Effector CD4-positive, alpha-beta T cell (primary cell): ENCODE results near the gene MED10.

Source experiments
- DNase-seq: peaks from one replicate; pipeline ENCODE4 v3.0.0-alpha.2; 2020

The MED10 gene

DNA sequence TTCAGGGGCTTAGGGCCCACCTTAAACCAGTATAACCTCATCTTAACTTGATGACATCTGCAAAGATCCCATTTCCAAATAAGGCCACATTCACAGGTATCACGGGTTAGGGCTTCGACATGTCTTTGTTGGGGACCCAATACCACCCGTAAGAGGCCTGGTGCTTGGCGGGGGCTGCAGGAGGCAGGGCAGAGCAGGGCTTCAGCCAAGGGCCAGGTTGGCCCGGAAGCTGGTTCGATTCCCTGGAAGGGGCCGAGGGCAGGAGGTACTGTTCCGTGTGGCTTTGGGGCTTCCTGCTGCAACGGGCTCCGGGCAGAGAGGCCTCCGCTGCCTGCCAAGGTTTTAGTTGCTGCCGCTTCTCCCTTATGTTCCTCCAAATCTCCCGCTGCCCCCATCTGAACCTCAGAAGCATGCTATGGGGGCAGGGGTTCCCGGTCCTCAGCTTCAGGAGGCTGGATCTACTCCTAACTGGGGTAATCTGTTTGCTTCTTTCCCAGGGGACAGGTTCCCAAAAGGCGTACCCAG, 29.8 kb downstream of the MED10 start:
- no peak for DNase-seq

DNA sequence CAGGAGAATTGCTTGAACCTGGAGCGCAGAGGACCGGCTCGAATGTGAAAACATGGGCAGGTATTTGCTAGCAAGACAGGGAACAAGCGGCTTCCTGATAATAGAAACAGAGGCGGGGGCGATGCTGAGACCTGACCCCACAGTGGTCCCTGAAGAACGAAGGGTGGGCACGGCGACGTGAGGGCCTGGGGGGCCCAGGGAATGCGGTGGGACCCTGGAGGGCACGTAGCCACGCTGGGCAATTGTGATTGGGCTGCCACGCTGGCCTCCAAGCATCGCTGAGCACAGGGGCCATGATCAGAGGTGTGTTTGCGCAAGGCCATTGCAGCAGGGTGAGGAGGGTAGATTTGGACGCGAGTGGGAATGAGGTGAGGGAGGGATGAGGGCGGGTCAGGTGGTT, 30.7 kb downstream of the MED10 start:
- no peak for DNase-seq

DNA sequence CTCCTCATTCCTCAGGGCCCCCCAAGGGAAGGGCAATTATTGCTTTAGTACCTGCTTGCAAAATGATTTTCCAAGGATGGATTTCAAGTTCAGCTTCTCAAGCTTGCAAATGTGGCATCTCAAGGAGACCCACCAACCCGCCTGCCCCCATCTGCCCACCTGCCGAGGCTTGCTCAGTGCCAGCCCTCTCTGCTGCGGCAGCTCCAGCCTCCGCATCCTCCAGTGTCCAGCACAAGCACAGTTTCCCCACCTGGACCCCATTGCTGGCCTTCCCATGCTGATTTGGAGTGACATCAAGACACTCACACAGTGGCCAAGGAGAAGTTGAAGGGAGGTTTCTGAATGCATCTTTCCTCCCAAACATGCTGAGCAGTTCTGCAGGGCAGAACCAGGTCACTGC, 31.2 kb downstream of the MED10 start:
- DNase-seq = no peak

DNA sequence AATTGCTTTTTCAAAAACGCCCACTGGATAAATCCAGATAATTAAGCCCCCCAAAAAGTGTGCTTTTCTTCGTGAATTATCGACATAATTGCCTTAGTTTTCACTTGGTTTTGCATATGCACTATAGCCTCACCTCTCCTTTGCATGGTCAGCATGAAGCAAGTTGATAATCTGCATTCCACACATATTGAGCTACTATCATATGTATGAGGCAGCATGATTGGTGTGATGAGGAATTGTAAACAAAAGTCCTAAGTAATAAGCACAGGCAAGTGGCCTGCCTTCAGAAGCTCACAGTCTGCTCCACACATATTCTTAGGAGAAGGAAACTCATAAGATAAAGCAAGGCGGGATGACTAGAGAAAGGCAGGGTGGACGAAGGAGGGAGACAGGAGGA, 33.8 kb downstream of the MED10 start:
- DNase-seq = no peak

DNA sequence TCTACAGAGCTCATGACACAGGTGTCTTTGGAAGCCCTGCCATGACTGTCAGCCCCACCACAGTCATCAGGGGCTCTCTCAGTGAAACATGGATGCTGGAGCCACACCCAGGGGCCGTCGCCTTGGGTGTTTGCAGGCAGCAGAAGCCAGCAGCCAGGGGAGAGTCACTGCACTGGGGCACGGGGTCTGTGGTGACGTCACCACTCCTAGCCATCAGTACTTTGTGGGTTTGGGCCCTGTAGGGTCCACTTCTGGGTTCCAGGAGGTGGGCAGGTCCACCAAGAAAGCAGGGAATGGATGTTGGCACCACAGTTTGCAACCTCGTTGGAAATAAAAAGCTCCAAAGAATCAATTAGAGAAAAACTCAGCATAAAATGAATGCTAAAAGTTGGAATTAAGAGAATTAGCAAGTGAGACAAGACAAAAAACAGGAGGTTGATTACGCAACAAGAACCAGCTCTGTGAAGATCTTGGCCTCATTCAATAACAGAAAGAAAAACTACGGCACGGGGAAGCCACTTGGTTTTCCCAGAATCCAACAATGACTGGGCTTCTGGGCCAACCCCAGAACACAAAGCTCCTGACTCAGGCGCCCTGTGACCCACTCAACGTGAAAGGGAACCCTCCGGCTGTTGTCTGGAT, 34.3 kb downstream of the MED10 start:
- no peak for DNase-seq

DNA sequence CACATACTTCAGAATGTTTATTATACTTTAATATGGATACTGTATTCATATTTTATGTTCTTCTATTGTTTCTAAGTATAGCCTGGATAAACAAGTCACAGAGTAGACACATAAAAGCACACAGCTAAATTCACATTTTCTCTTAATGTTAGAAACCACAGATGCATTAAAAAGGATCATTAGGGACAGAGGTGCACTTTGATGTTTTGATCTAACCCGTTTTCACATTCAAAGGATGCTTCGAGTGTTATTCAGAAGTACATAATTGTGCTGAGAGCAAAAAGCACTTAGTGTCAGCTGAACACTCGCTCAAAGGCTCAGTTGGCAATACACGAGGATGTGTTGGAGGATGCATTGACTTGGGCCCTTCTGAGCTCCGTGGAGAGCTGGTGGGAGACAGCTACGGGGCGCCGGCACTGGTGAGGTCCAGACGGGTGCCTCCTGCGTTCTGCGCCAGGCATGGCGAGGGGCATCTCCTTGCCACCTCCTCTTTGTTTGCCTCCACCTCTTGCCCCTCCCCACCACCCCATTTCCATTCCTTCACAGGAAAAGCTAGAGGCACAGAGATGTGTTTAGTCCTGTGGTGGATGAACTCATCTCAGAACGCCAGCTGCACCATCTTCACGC, 35.5 kb downstream of the MED10 start:
- DNase-seq = no peak

DNA sequence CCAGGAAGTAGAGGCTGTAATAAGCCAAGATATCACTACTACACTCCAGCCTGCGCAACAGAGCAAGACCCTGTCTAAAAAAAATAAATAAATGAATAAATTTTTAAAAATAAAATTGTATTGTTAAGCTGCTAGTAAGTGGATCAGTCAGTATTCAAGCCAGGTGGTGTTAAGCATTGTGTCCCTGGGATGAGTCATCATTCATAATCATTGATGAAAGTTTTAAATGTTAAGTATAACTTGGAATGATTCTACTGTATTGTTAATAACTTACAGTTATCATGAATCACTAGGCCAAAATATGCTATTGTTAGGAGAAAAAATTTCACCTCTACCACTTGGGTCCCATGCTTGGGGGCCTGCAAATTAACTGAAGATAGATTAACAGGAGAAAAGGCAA, 38.2 kb downstream of the MED10 start:
- DNase-seq = no peak

DNA sequence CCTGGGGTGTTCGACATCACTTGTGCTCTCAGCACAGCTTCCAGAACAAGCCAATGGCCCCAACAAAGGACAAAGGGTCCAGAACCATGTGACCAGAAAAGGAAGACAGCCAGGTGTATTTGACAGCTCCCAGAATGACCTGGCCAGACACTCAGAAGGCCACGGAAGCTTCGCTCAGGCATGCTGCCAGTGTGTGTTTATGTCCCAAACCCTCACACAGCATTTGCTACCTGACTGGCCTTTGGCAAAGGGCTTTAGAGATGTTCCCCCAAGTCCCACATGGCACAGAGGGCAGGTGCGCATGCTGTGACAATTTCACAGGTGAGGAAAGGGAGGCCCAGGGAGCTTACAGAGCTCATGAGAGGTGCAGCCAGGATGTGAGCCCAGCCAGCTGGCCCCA, 39.5 kb downstream of the MED10 start:
- DNase-seq = no peak

DNA sequence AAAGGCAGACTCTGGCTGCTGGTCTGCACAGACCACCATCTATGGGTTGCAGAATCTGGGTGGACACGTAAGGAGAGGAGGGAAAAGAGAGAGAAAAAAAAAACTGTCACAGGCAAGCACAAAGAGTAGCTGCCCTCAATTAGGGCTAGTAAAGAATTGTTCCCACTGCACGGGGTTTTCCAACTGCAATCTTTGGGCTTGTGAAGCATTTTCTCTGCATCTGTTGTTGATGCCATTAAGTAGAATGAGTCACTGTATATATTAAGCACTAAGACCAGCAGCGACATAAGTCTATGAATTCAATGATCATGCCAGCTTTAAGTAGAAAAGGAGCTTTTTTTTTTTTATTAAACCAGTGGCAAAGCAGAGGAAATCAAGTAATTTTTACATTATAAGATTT, 40.2 kb downstream of the MED10 start:
- DNase-seq = no peak

DNA sequence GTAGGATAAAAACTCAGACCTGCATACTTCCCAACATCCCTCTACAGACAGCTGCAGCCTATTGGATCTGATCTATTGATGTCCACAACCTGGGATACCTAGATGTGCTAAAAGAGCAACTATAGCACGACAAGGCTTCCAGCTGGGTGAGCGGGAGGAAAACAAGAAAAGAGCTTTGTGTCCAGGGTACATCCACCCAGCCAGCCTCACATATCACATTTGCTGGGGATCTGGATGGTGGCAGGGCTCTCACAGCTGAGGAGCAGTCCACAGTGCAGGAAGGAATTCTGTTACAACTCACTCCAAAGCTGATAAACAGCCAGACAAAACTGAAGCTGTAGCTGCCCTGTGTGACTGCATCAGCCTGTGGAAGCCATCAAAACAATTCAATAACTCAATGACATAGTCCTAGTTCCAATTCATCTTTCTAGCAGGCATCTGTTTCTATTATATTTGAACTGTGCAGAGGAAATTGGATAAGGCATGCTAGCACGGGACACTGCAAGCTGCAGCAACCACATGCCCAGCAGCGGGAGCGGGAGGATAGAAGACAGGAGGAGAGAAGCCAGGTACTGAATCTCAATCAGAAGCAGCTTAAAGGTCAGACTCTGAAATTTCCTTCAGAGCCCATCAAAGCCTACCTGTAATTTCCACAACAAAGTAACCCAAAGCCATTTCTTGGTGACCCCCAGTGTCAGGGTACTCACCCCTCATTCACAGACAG, 45.0 kb downstream of the MED10 start:
- DNase-seq = no peak

DNA sequence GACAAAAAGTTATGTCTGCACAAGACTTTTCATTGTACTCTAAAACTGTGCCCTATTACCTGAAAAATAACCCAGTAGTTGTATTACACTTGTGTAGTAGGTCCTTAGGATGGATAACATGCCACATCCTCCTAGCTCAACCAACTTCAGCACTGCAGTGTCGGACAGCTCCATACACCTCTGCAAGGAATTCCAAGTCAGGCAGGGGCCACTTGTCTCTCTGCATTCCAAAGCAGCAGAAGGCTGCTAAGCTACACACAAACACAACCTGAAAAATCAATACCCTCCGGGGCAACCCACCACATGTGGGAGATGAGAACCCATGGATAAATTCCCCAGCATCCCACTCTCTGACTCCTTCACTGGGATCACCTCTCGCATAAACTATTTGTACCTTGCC, 50.2 kb downstream of the MED10 start:
- no peak for DNase-seq

DNA sequence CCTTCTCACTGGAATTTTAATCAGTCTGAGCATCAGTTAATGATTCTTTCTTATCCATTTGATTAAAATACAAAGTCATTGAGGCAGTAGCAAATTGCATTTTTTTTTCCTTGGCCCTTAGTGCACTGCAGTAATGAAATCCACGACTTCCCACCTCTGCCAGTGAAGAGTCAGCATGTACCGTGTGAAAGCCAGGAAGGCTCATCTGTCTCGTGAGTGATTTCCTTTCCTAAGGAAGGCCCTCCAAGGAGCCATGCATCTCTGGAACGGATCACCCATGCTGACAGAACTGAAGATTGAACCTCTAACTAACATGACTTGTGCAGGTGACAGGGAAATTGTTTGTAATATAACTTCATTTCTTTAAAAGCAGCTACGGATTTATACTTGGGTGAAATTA, 51.6 kb downstream of the MED10 start:
- no peak for DNase-seq

DNA sequence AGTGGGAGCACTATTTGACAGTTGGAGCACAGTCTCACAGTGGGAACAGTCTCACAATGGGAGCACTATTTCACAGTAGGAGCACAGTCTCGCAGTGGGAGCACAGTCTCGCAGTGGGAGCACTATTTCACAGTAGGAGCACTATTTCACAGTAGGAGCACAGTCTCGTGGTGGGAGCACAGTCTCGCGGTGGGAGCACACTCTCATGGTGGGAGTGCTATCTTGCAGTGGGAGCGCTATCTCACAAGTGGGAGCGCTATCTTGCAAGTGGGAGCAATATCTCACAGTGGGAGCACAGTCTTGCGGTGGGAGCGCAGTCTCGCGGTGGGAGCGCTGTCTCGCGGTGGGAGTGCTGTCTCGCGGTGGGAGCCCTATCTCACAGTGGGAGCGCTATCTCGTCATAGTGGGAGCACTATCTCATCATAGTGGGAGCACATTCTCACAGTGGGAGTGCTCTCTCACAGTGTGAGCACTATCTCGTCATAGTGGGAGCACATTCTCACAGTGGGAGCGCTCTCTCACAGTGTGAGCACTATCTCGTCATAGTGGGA, 56.1 kb downstream of the MED10 start:
- no peak for DNase-seq
